Stimulated activated CD8-positive, alpha-beta memory T cell treated with anti-CD3 and anti-CD28 coated beads, Interleukin-7, amount 100 ng/mL, for 48 hours (primary cell): ENCODE measurements around the gene KCNH3.
"Not testable (repeated sequence)": the region's sequence is repeated elsewhere in the genome, so short reads cannot be mapped to it uniquely, and the experiment has no call there.

ENCODE experiments used
- DNase-seq, 2 donors: peaks; one replicate each; pipeline ENCODE4 v3.0.0-alpha.2; 2020; ENCODE audit warnings: low read depth in 1 of 2; ENCODE audit errors: extremely low read depth in 1 of 2

Gene KCNH3

GRCh38 chr12:49527361-49528130 lies 11.3 kb upstream of the KCNH3 start:
- DNase-seq: no peak

GRCh38 chr12:49529414-49529813 lies 9.4 kb upstream of the KCNH3 start:
- DNase-seq: no peak

DNA sequence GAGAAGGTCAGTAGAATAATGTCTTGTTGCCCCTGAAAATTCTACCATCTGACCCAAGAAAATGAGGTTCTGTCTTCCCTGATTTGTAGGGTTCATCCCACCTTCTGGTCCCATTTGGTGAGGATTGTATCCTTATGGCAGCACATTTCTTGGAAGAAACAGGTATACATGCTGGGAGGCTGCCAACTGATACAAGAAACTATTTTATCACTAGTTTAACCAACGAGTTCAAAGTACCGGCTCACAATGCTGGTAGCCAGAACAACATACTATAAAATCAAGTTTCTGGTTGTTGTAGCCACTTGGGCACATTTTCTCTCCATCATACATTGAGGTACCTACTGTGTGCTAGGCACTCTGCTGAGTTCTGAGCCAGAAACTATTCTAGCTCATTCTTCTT lies 7.1 kb upstream of the KCNH3 start:
- DNase-seq: no peak

- no peak for DNase-seq
Observed at GRCh38 chr12:49533331-49533730, 5.5 kb upstream of the KCNH3 start.

GRCh38 chr12:49534122-49534521 lies 4.7 kb upstream of the KCNH3 start:
- not testable (repeated sequence) for DNase-seq

GRCh38 chr12:49534731-49535278 lies 4.0 kb upstream of the KCNH3 start:
- no peak for DNase-seq

DNA sequence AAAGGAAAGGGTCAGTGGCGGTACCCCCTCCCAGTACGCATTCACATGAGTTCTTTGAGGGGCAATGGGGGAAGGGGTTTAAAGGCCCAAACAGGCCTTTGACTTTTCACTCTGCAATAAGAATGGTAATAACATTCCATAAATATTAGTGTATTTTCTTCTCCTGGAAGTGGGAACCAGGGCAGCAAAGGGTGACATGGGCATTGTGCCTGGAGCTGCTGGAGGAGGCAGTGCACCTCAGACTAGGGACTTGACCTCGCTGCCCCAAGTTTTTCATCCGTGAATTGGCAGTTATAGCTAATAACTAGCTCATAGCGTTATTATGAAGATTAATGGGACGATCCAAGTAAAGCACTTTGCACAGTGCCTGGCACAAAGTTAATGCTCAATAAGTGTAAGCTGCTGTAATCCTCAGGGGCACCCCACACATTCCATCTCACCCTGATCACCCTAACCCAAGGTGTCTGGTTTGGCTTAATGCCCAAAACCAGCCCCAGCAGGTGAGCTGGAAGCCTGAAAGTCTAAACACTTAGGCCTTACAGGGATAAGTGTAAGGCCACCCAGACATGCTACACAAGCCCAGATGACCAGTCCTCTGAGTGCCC lies 2.8 kb upstream of the KCNH3 start:
- no peak for DNase-seq

- no peak for DNase-seq
Observed at GRCh38 chr12:49536526-49537071, 2.2 kb upstream of the KCNH3 start.

DNA sequence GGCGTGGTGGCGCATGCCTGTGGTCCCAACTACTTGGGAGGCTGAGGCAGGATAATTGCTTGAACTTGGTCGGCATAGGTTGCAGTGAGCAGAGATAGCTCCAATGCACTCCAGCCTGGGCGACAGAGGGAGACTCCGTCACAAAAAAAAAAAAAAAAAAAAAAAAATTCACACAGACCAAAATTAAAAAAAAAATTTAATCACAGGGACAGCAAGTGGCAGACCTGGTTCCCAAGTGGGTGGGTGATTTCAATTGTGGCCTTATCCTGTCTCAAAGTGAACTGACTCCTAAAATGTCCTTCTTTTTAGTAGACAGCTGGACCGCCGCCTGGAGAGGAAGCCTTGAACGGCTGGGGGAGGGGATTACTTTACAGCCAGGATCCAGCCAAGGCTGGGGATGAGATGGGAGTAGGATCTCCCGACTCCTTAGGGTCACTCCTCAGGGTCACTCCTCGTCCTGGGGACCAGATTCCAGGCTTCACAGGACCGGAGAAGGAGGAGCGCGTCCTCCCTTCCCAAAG lies 1.5 kb upstream of the KCNH3 start:
- no peak for DNase-seq

GRCh38 chr12:49537752-49538509 lies 899 bp upstream of the KCNH3 start:
- no peak for DNase-seq

- no peak for DNase-seq
Observed at GRCh38 chr12:49539406-49540228, 787 bp downstream of the KCNH3 start.

- DNase-seq: no peak
Observed at GRCh38 chr12:49540229-49541139, 1.7 kb downstream of the KCNH3 start.

DNA sequence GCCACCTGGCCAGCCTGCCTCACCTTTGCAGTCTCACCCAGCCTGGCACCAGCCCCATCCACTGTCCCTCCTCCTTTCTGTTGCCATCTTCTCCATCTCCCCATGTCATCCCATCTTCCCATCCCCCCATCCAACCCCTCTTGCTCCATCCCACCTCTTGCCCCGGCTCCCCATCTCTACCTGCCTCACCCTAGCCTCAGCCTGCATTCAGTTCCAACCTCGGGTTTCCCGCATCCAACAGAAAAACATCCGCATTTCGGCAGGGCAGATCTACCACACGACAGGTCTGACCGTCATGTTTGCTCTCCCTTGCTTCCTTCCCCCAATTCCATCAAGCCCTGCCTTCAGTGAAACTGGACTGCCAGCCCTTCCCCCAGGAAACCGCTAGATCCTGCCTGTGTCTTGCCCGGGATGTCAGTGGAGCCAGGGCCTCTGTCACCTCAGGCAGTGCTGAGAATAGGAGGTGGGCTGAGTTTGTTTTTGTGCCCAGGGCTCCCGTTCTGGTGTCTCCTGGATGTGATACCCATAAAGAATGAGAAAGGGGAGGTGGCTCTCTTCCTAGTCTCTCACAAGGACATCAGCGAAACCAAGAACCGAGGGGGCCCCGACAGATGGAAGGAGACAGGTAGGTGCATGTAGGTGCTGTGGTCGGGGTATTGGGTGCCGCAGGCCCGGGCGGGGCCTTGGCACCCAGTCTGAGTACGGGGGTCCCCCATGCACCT lies 2.5 kb downstream of the KCNH3 start:
- DNase-seq: no peak

DNA sequence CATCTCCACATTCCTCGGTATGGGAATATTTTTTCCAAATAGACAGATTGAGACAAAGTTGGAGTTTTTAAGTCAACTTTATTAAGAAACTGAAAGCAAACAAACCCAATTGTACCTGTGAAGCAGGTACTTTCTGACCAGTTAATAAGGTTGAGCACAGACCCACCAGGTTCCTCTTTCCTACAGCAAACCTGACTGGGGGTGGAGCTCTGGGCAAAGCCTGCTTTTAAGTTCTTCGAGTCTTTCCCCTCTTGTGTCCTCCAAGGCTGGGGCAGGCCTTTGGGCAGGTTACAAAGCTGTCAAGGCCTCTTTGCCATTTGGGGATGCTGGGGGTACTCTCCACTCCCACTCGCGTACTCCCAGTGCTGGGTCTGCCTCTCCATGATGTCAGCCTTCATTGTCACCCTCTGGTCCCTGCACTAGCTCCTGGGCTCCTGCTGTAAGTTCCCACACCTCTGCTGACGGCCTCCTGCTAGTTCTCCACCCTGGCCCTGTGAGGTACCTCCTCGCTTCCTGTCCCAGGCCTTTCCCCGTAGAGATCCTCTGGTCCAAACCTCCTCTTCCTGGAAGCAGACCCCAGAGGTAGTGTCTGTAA lies 3.2 kb downstream of the KCNH3 start:
- DNase-seq: no peak

DNA sequence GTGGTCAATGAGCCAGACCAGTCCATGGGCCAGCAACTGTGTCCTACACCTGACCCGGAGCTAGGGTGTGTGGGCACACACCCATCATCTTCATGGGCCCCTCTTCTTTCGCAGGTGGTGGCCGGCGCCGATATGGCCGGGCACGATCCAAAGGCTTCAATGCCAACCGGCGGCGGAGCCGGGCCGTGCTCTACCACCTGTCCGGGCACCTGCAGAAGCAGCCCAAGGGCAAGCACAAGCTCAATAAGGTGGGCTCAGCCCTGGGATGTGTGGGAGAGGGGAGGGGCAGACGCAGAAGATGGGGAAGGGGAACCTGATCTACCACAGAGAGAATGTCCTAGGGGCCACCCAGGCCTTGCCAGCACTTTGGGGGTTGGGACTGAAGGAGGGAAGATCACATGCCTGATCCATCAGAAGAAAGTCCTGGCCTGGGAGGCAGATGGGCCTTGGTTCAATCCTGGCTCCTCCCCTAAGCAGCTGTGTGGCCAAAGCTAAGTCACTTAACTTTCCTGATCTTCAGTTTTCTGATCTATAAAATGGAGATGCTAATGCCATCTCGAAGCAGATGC lies 3.8 kb downstream of the KCNH3 start:
- DNase-seq: no peak

GRCh38 chr12:49543221-49543913 lies 4.5 kb downstream of the KCNH3 start:
- no peak for DNase-seq
